ENCODE measurements around the gene SEZ6L2. TPM values are rescaled to one million over a fixed set of nuclear protein-coding genes. Genes with fewer than 3 reads are reported as not detected.

SEZ6L2 gene
- total and polyA plus RNA-seq, 2 of the 13 experiments (the other 11 are each of a cell fraction or from before 2014, with no cell fraction given) = 14.9 to 16.9 TPM

DNA sequence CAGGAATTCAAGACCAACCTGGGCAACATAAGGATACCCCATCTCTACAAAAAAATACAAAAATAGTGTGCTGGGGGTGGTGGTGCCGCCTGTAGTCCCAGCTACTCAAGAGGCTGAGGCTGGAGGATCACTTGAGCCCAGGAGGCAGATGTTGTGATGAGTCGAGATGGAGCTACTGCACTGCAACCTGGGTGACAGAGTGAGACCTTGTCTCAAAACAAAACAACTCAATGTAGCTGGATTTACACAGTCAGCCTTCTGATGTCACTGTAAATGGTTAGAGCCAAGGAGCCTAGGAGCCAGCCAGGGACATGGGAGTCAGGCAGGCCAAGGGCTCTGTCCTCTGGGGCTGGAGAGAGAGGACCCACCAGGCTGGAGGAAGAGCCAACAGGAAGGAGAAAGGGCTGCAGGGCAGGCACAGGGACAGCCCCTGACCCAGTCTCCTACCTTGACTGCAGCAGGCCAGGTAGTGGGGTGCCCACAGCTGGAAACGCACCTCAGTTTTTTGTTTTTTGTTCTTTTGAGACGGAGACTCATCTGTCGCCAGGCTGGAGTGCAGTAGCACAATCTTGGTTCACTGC, 44.7 kb downstream of the SEZ6L2 start (continued):
- TF ChIP-seq, protein P1, sequence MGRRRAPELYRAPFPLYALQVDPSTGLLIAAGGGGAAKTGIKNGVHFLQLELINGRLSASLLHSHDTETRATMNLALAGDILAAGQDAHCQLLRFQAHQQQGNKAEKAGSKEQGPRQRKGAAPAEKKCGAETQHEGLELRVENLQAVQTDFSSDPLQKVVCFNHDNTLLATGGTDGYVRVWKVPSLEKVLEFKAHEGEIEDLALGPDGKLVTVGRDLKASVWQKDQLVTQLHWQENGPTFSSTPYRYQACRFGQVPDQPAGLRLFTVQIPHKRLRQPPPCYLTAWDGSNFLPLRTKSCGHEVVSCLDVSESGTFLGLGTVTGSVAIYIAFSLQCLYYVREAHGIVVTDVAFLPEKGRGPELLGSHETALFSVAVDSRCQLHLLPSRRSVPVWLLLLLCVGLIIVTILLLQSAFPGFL (CRISPR knock-in tag; IDR thresholded peaks at IDR 0.05) = no peak
- TF ChIP-seq MXD4 (CRISPR knock-in tag; IDR thresholded peaks at IDR 0.05) = no peak
- TF ChIP-seq ISL2 (CRISPR knock-in tag; IDR thresholded peaks at IDR 0.05) = no peak
- no peak for TF ChIP-seq ZNF883 (CRISPR knock-in tag; IDR thresholded peaks at IDR 0.05; ENCODE audit: not compliant biosample characterization)
- TF ChIP-seq, protein P2, sequence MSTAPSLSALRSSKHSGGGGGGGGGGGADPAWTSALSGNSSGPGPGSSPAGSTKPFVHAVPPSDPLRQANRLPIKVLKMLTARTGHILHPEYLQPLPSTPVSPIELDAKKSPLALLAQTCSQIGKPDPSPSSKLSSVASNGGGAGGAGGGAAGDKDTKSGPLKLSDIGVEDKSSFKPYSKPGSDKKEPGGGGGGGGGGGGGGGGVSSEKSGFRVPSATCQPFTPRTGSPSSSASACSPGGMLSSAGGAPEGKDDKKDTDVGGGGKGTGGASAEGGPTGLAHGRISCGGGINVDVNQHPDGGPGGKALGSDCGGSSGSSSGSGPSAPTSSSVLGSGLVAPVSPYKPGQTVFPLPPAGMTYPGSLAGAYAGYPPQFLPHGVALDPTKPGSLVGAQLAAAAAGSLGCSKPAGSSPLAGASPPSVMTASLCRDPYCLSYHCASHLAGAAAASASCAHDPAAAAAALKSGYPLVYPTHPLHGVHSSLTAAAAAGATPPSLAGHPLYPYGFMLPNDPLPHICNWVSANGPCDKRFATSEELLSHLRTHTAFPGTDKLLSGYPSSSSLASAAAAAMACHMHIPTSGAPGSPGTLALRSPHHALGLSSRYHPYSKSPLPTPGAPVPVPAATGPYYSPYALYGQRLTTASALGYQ (CRISPR knock-in tag; IDR thresholded peaks at IDR 0.05) = no peak
- TF ChIP-seq E2F1 (CRISPR knock-in tag; IDR thresholded peaks at IDR 0.05) = no peak

DNA sequence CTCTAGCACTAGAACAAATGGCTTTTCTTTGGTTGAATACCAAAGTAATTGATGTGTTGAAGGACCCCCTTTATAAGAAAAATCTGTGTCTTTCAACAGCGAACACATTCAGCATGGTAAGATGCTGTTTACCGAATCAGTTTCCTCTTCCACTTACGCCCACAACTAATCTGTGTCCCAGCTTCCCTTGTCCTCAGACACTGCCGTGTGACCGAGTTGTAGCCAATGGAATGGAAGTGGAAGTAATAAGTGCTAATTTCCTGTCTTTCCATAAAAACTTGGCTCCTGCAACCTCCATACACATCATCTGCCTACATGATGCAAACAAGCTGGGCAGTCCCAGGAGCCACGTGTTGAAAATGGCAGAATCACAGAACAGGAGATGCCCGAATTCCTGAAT, 46.7 kb downstream of the SEZ6L2 start:
- FAIRE-seq (no peak), DNase-seq (ENCODE audit: low spot score) (no peak), ATAC-seq (no peak)
- no peak overlapping the region for H3K4me3 ChIP-seq (replicated peaks in 1 of 3; ENCODE audit: insufficient read depth in 1 of 3, low read depth in 2 of 3, low read length in 3 of 3)
- H2AFZ ChIP-seq (ENCODE audit: low read length) = no peak overlapping the region
- ChIA-PET POLR2A (interaction anchor here (0.9 kb wide), 1 partner anchor 36 kb away, joined by 3 read pairs; no protein-coding TSS in a partner anchor), CTCF (ENCODE audit: low intra/inter-chr PET ratio, low total read pairs) (no interaction called here)
- no peaks in the 10 kb centered on the region for H3K4me1 ChIP-seq (ENCODE audit: insufficient read depth, low read length)
- intact Hi-C loops (cut with micrococcal nuclease; ENCODE audit: unreplicated experiment) = no loop called here
- no peak overlapping the region for H3K9ac ChIP-seq (ENCODE audit: insufficient read depth, low read depth, low read length)
- H3K4me2 ChIP-seq (ENCODE audit: low read depth, low read length) = no peak overlapping the region
- no peak overlapping the region for H3K27ac ChIP-seq (ENCODE audit: extremely low read length, insufficient read depth, low read length)
- no peaks in the 10 kb centered on the region for H3K36me3 ChIP-seq (replicated peaks in 1 of 2; ENCODE audit: control insufficient read depth in 1 of 2, insufficient read depth in 2 of 2, low read length in 2 of 2)
- in situ Hi-C loops (cut with HindIII; ENCODE audit: extremely low pct_ligation_motif_present, low pct_unique_long_range_greater_than_20kb) = no loop called here
- H3K27me3 ChIP-seq (ENCODE audit: control insufficient read depth in 1 of 2, insufficient read depth in 2 of 2, low read length in 2 of 2) = no peaks in the 10 kb centered on the region
- WGBS (ENCODE audit: low lambda C conversion rate) = 69% methylated on average over 7 of the region's 7 CpGs
- no peaks in the 10 kb centered on the region for H4K20me1 ChIP-seq (ENCODE audit: insufficient read depth, low read length)
- TF ChIP-seq RFX3 (CRISPR knock-in tag; IDR thresholded peaks at IDR 0.05) = no peak
- TF ChIP-seq ZNF335 (CRISPR knock-in tag; IDR thresholded peaks at IDR 0.05) = no peak
- TF ChIP-seq TBX3 (IDR thresholded peaks at IDR 0.05; ENCODE audit: borderline replicate concordance) = no peak
- no peaks in the 10 kb centered on the region for H3K9me3 ChIP-seq (ENCODE audit: low read length)
- no peaks in the 10 kb centered on the region for H3K79me2 ChIP-seq (ENCODE audit: insufficient read depth, low read length)
- no TSS peak for BruUV-seq (replicated peaks)

Data from HepG2 (cell line).